NT2/D1 (cell line): ENCODE measurements around the gene PUS7L.

Source experiments
- SUZ12 ChIP-seq: IDR thresholded peaks from 2 replicates; pipeline ENCODE4 v1.6.1; 2011; ENCODE audit not compliant: insufficient read length, insufficient read depth; ENCODE audit errors: extremely low read depth
- YY1 ChIP-seq: IDR thresholded peaks from 2 replicates; pipeline ENCODE4 v1.6.1; 2011; ENCODE audit not compliant: insufficient read length, insufficient read depth
- ZNF274 ChIP-seq: IDR thresholded peaks from 2 replicates; pipeline ENCODE4 v1.6.1; 2011; ENCODE audit warnings: mild to moderate bottlenecking, low read depth, low read length

DNA sequence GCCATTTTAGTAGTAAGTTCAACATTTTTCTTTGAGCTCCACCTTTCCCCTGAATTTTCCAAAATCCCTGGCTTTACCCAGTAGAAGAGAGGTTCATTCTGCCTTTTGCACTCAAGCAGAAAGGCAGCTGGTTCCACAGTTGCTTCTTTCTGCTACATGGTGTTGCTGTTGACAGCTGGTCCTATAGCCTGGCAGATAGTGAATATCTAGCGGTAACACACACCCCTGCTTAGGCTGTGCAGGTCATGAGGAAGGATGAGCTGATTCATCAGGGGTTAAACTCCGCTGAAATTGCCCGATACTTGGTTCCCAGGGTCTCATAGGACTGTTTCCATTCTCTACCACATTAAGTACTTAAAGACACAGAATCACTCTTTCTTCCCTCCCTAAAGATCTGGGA lies 62.4 kb downstream of the PUS7L start:
- TF ChIP-seq YY1 = no peak
- TF ChIP-seq ZNF274 = no peak
- TF ChIP-seq SUZ12 = no peak
